Neuron (in vitro differentiated cells): ENCODE data around the gene RPAP3.

Source experiments
- H2AFZ ChIP-seq: one replicate; pipeline ENCODE4 v1.6.1; 2013; ENCODE audit warnings: low read depth, mild to moderate bottlenecking, inconsistent platforms, low read length, moderate library complexity
- H3K27me3 ChIP-seq: one replicate; pipeline ENCODE4 v1.6.1; 2013; ENCODE audit warnings: low read length; ENCODE audit not compliant: insufficient read depth
- H3K36me3 ChIP-seq: one replicate; pipeline ENCODE4 v1.6.1; 2013; ENCODE audit warnings: low read length; ENCODE audit not compliant: insufficient read depth
- H3K4me1 ChIP-seq: one replicate; pipeline ENCODE4 v1.6.1; 2013; ENCODE audit warnings: low read length; ENCODE audit not compliant: insufficient read depth
- H3K4me3 ChIP-seq: 2 replicates; pipeline ENCODE4 v1.5.1; 2013; ENCODE audit warnings: mild to moderate bottlenecking, low read length, moderate library complexity
- H3K9me3 ChIP-seq: one replicate; pipeline ENCODE4 v1.6.1; 2013; ENCODE audit warnings: low read length

RPAP3 gene

DNA sequence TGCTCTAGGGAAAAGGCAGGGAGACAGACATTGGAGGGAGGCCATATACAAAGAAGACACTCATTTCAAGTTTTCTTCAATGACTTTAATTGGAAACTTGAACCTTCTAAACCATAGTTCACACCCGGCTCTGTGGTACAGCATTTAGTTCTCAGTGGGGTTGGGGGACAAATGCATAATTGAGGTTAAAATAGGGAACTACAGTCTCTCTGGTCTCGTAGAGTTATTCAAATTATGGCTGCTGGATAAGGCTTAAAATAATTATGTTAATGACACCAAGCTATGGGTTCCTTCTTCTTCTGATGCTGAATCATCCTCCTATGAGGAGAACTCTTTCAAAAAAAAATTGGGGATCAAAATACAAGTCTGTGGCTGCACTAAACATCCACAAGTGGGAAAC is 3.8 kb upstream of the RPAP3 start:
- H3K36me3 ChIP-seq: no peaks in the 10 kb centered on the region

GRCh38 chr12:47709237-47709636 is 3.4 kb upstream of the RPAP3 start:
- Histone ChIP-seq H3K36me3 (no peaks in the 10 kb centered on the region), H3K4me3 (no peak overlapping the region), H3K9me3 (no peaks in the 10 kb centered on the region), H3K27me3 (no peaks in the 10 kb centered on the region), H2AFZ (no peak overlapping the region), H3K4me1 (peaks cover 12% of the 10 kb centered on the region)

More for the DNA sequence above, 3.8 kb upstream of the RPAP3 start:
- no peaks in the 10 kb centered on the region for H3K27me3 ChIP-seq
- no peak overlapping the region for H3K4me3 ChIP-seq
- H3K4me1 ChIP-seq: peaks cover 12% of the 10 kb centered on the region
- no peak overlapping the region for H2AFZ ChIP-seq
- no peaks in the 10 kb centered on the region for H3K9me3 ChIP-seq

- no peak overlapping the region for H2AFZ ChIP-seq
- H3K9me3 ChIP-seq: no peaks in the 10 kb centered on the region
- no peaks in the 10 kb centered on the region for H3K27me3 ChIP-seq
- no peak overlapping the region for H3K4me3 ChIP-seq
- H3K36me3 ChIP-seq: no peaks in the 10 kb centered on the region
- peaks cover 12% of the 10 kb centered on the region for H3K4me1 ChIP-seq
These were observed 2.2 kb upstream of the RPAP3 start for GRCh38 chr12:47707905-47708543.

DNA sequence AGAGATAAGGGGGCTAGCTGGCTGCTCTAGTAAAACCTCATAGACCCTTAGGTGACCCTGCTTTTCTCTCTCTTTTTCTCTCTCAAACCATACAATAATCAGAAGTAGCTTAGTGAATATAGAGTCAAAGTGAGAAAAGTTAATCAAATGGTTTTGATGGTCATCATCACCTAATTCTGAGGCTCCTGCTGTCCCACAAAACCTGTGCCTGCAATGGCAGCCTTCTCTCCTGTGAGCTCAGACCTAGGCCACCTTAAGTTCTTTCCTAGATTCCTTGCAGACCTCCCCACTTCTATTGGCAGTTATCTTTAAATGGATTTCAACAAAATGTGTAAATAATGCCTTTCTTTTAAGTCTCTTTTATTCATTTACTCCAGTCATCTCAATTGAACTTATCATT is 1.5 kb upstream of the RPAP3 start:
- no peak overlapping the region for H3K4me3 ChIP-seq
- H3K36me3 ChIP-seq: peaks cover 2% of the 10 kb centered on the region
- peaks cover 12% of the 10 kb centered on the region for H3K4me1 ChIP-seq
- no peak overlapping the region for H2AFZ ChIP-seq
- no peaks in the 10 kb centered on the region for H3K27me3 ChIP-seq
- no peaks in the 10 kb centered on the region for H3K9me3 ChIP-seq

- Histone ChIP-seq H3K27me3 (no peaks in the 10 kb centered on the region), H3K9me3 (no peaks in the 10 kb centered on the region), H2AFZ (peak overlapping the region; percentile 81), H3K36me3 (peaks cover 17% of the 10 kb centered on the region), H3K4me1 (peaks cover 12% of the 10 kb centered on the region), H3K4me3 (peak overlapping the region; percentile 79)
These were observed 633 bp downstream of the RPAP3 start for GRCh38 chr12:47705229-47705565.

DNA sequence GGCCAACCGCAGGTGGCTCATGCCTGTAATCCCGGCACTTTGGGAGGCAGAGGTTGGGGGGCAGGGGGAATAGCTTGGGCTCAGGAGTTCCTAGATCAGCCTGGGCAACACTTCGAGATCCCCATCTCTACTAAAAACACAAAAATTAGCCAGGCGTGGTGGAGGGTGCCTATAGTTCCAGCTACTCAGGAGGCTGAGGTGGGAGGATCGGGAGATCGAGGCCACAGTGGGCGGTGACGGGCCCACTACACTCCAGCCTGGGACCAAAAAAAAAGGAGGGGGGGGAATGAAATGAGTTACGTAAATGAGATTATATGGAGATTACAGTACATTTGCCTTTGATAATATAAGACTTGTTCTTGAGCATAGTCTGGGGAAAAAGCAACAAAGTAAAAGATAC is 1.1 kb downstream of the RPAP3 start:
- peaks cover 19% of the 10 kb centered on the region for H3K36me3 ChIP-seq
- H3K9me3 ChIP-seq: no peaks in the 10 kb centered on the region
- no peaks in the 10 kb centered on the region for H3K27me3 ChIP-seq
- H3K4me3 ChIP-seq: peak overlapping the region; percentile 79
- H2AFZ ChIP-seq: no peak overlapping the region
- peaks cover 12% of the 10 kb centered on the region for H3K4me1 ChIP-seq

GRCh38 chr12:47700263-47700662 is 5.6 kb downstream of the RPAP3 start:
- no peaks in the 10 kb centered on the region for H3K9me3 ChIP-seq
- no peaks in the 10 kb centered on the region for H3K27me3 ChIP-seq
- H2AFZ ChIP-seq: no peak overlapping the region
- H3K36me3 ChIP-seq: peaks cover 44% of the 10 kb centered on the region
- H3K4me3 ChIP-seq: no peak overlapping the region
- peaks cover 4% of the 10 kb centered on the region for H3K4me1 ChIP-seq

DNA sequence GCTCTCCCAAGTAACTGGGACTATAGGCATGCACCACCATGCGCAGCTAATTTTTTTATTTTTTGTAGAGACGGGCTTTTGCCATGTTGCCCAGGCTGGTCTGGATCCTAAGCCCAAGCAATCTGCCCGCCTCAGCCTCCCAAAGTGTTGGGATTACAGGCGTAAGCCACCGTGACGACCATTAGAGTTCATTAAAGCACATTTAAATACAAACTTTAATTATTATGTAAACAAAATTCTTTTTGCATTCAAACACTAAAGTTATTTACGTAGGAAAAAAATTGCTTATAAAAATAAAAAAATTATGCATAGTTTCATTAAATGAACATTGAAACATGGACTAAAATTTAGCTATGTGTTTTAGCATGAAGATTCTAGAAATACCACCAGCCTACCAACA is 7.2 kb downstream of the RPAP3 start:
- Histone ChIP-seq H3K4me1 (no peaks in the 10 kb centered on the region), H2AFZ (no peak overlapping the region), H3K9me3 (no peaks in the 10 kb centered on the region), H3K27me3 (no peaks in the 10 kb centered on the region), H3K36me3 (peaks cover 58% of the 10 kb centered on the region), H3K4me3 (no peak overlapping the region)

DNA sequence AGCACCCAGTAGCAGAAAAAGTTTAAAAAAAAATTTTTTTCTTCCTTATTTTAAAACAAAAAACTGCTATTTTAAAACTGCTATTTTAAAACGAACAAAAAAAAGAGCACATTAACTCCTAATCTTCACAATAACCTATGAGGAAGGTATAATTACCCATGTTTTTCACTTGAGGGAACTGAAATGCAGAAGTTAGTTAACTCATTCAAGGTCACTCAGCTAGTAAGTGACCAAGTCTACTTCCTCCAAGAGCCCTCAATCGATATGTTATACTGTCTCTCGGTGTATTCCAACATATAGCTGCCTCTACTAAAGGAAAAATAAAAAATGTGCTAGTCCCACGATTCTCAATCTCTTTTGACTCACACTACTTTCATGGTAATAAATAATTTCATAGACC is 7.8 kb downstream of the RPAP3 start:
- Histone ChIP-seq H3K27me3 (no peaks in the 10 kb centered on the region), H3K4me1 (no peaks in the 10 kb centered on the region), H3K4me3 (no peak overlapping the region), H3K9me3 (peaks cover 4% of the 10 kb centered on the region), H3K36me3 (peaks cover 63% of the 10 kb centered on the region), H2AFZ (no peak overlapping the region)

DNA sequence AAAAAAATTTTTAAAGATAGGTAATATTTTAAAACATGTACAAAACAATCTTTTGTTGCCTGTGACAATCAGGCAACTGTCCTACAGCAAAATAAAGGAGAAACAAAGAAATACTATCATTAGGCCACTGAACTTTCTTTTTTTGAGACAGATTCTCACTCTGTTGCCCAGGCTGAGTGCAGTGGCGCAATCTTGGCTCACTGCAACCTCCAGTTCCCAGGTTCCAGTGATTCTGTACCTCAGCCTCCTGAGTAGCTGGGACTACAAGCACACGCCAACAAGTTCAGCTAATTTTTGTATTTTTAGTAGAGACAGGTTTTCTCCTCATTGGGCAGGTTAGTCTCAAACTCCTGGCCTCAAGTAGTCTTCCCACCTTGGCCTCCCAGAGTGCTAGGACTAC is 16.6 kb downstream of the RPAP3 start:
- Histone ChIP-seq H3K27me3 (no peaks in the 10 kb centered on the region), H3K4me1 (no peaks in the 10 kb centered on the region), H3K4me3 (no peak overlapping the region), H3K9me3 (peaks cover 9% of the 10 kb centered on the region), H2AFZ (no peak overlapping the region), H3K36me3 (peaks cover 44% of the 10 kb centered on the region)

DNA sequence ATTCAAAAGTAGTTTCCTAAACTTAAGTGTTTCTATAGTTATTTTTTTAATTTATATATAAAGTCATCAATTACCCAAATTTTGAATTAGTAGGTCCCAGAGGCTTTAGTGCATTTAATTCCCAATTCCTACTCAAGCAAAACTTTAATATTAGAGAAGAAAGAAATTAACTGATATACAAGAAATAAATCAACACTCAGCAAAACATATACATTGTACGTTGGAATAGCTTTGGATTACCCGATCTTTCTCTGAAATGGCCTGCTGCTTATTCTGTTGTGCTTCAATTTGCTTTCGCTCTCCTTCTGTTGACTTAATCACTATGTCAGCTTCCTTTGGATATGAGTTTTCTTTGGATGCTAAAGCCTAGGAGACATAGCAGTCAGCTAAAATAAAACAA is 18.2 kb downstream of the RPAP3 start:
- Histone ChIP-seq H3K4me3 (no peak overlapping the region), H3K4me1 (no peaks in the 10 kb centered on the region), H3K27me3 (no peaks in the 10 kb centered on the region), H3K9me3 (peaks cover 5% of the 10 kb centered on the region), H3K36me3 (peaks cover 40% of the 10 kb centered on the region), H2AFZ (no peak overlapping the region)

- no peak overlapping the region for H3K4me3 ChIP-seq
- peaks cover 33% of the 10 kb centered on the region for H3K36me3 ChIP-seq
These were observed 19.1 kb downstream of the RPAP3 start for GRCh38 chr12:47686645-47687240.

DNA sequence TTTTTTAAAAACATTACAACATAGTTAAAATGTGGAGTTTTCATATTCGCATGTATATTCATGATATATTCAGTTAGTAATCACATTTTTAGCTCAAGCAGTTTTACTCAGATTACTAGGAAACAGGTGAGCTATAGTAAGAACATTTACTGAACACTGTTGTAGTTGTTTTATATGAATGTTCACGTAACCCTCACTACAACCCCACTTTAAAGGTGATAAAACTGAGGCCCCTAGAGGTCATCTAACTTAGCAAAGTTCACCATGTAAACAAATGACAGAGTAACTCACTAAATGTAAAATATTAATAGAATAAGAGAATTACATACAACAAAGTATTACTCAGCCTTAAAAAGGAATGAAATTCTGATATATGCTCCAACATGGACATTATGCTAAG is 26.0 kb downstream of the RPAP3 start:
- Histone ChIP-seq H3K27me3 (no peaks in the 10 kb centered on the region), H3K4me3 (no peak overlapping the region), H3K9me3 (peaks cover 3% of the 10 kb centered on the region), H3K4me1 (no peaks in the 10 kb centered on the region), H3K36me3 (peaks cover 30% of the 10 kb centered on the region), H2AFZ (no peak overlapping the region)

More at GRCh38 chr12:47686645-47687240, 19.1 kb downstream of the RPAP3 start:
- H3K27me3 ChIP-seq: no peaks in the 10 kb centered on the region
- no peaks in the 10 kb centered on the region for H3K9me3 ChIP-seq
- no peak overlapping the region for H2AFZ ChIP-seq
- no peaks in the 10 kb centered on the region for H3K4me1 ChIP-seq

- Histone ChIP-seq H3K4me1 (no peaks in the 10 kb centered on the region), H2AFZ (no peak overlapping the region), H3K9me3 (no peaks in the 10 kb centered on the region), H3K36me3 (peaks cover 43% of the 10 kb centered on the region), H3K27me3 (no peaks in the 10 kb centered on the region), H3K4me3 (no peak overlapping the region)
These were observed 33.8 kb downstream of the RPAP3 start for GRCh38 chr12:47672068-47672467.
